HFF-Myc (cell line): ENCODE measurements around the gene ATG5.
A peak's percentile ranks its signal among the peaks of the same experiment; 100 is the strongest.
"Not testable (repeated sequence)": the region's sequence is repeated elsewhere in the genome, so short reads cannot be mapped to it uniquely, and the experiment has no call there.

Experiments used
- DNase-seq: peaks from one replicate; pipeline ENCODE4 v3.0.0-alpha.2; 2011; ENCODE audit warnings: low read depth; ENCODE audit errors: extremely low read depth
- H3K4me3 ChIP-seq: replicated peaks from 2 replicates; pipeline ENCODE4 v1.5.1; 2011; ENCODE audit warnings: low read depth, mild to moderate bottlenecking, control low read depth, low read length
- TF ChIP-seq, protein P1 (sequence below): IDR thresholded peaks from 2 replicates; pipeline ENCODE4 v1.5.1; 2012; ENCODE audit warnings: mild to moderate bottlenecking, low read depth, low read length, control low read depth; ENCODE audit errors: missing control alignments

ATG5 gene

DNA sequence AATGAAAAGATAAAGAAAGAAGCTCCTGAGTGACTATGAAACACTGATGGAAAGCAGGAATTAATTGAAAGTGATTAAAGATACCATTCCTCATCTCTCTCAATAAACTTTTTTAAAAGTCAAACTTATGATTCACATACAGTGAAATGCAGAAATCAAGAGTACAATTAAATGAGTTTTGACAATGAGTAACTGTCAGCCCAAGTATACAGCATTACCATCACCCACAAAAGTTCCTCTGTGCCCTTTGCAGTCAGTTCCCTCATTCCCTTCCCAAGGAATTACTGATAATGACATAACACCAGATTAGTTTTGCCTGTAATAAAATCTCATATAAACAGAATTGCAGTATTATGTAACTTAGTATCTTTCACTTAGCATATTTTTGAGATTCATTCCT, 44.5 kb downstream of the ATG5 start:
- no peak overlapping the region for H3K4me3 ChIP-seq
- TF ChIP-seq, protein P1, sequence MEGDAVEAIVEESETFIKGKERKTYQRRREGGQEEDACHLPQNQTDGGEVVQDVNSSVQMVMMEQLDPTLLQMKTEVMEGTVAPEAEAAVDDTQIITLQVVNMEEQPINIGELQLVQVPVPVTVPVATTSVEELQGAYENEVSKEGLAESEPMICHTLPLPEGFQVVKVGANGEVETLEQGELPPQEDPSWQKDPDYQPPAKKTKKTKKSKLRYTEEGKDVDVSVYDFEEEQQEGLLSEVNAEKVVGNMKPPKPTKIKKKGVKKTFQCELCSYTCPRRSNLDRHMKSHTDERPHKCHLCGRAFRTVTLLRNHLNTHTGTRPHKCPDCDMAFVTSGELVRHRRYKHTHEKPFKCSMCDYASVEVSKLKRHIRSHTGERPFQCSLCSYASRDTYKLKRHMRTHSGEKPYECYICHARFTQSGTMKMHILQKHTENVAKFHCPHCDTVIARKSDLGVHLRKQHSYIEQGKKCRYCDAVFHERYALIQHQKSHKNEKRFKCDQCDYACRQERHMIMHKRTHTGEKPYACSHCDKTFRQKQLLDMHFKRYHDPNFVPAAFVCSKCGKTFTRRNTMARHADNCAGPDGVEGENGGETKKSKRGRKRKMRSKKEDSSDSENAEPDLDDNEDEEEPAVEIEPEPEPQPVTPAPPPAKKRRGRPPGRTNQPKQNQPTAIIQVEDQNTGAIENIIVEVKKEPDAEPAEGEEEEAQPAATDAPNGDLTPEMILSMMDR = no peak
- DNase-seq = no peak

DNA sequence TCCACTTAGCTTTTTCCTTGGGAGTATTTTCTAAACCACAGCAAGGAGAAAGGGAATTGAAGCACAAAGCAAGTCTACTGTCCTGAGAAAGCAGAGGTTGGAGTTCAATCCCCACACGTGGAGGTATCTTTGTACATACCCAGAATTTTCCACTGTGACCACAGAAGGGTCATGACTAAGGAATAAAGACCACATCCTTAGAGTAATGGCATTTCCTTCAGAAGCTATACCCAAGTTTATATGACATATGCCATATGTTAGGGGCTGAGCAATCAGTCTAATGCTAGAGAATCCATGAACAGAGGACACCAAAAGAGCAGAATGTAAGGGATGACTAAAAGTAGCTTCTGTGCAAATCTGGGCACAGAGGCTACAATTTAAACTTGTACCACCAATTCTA, 46.4 kb downstream of the ATG5 start:
- TF ChIP-seq, protein P1 = no peak
- peak; percentile 32 for DNase-seq
- no peak overlapping the region for H3K4me3 ChIP-seq

DNA sequence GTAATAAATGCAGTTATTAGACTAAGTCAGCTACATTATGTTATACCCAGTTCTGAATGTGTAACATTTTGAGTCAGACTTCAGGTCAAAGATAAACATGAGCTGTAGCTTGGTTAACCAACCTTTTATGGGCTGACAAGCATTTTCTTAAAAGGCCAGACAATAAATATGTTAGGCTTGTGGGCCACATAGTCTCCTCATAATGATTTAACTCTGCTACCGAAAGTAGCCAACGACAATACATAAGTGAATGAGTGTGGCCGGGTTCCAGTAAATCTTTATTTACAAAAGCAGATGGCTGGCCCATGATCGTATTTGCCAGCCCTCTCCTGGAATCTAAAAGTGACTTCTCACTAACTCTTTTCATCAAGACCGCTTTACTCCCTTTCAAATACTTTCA, 49.9 kb downstream of the ATG5 start:
- DNase-seq = peak; percentile 52
- no peak overlapping the region for H3K4me3 ChIP-seq
- TF ChIP-seq, protein P1 = no peak

DNA sequence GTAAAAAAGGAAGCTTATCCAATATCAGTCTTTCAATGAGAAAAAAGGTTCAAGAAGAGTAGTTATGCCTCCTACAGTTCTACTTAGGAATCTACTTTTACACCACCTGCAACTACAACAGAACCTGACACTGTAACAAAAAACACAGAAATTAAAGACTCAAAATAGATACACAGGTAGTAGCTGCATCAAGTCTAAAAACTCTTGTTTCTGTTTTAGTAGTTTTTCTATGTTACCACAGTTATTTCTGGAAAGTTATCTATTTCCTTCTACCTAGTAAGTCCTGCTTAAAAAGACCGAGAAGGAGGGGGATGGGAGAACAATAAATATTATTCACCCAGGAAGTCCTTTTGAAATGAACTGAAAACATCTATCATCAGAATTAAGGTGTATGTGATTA, 52.5 kb downstream of the ATG5 start:
- H3K4me3 ChIP-seq = no peak overlapping the region
- no peak for DNase-seq
- TF ChIP-seq, protein P1 = no peak

DNA sequence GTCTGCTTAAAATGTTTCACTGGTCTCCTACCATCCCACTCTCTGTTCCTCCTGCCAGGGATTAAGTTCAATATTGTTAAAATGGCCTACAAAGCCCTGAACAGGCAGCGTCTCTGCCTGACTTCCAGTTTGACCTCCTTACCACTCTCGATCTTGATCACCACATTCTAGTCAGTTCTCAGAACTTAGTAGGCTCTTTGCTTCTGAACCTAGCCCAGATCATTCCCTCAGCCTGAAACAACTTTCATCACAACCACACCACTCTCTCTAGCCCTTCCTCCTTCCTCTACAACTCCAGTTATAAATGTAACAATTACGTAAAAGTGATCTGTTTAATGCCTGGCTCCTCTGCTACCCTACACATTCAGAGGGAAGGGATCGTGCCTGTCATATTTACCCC, 53.3 kb downstream of the ATG5 start:
- H3K4me3 ChIP-seq = no peak overlapping the region
- TF ChIP-seq, protein P1 = no peak
- no peak for DNase-seq

DNA sequence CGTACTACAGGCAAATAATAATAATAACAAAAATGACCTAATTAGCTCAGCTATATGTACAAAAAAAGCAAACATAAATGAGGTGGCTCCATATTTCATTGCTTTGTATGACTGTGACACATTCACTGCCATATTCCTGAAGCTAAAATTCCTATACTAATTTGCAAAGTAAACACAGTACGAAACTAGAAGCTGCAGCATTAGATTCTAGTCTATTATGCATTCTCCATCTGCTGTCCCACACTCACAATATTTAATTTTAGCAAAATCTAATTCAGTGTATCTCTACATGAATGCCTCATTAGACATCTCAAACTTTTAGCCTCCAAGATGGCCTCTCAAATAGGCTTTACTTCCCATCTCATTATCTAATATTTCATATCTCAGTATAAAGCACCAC, 55.1 kb downstream of the ATG5 start:
- TF ChIP-seq, protein P1 = no peak
- no peak overlapping the region for H3K4me3 ChIP-seq
- no peak for DNase-seq

DNA sequence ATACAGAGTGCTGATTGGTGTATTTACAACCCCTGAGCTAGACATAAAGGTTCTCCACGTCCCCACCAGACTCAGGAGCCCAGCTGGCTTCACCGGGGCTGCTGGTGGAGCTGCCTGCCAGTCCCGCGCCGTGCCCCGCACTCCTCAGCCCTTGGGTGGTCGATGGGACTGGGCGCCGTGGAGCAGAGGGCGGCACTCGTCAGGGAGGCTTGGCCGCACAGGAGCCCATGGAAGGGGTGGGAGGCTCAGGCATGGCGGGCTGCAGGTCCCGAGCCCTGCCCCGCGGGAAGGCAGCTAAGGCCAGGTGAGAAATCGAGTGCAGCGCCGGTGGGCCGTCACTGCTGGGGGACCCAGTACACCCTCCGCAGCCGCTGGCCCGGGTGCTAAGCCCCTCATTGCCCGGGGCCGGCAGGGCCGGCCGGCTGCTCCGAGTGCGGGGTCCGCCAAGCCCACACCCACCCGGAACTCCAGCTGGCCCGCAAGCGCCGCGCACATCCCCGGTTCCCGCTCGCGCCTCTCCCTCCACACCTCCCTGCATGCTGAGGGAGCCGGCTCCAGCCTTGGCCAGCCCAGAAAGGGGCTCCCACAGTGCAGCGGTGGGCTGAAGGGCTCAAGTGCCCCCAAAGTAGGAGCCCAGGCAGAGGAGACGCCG, 56.2 kb downstream of the ATG5 start:
- H3K4me3 ChIP-seq, DNase-seq: not testable (repeated sequence)

DNA sequence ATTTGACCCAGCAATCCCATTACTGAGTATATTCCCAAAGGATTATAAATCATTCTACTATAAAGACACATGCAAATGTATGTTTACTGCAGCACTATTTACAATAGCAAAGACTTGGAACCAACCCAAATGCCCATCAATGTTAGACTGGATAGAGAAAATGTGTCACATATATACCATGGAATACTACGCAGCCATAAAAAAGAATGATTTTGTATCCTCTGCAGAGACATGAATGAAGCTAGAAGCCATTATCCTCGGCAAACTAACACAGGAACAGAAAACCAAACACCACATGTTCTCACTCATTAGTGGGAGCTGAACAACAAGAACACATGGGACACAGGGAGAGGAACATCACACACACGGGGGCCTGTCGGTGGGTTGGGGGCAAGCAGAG, 57.1 kb downstream of the ATG5 start:
- not testable (repeated sequence) for DNase-seq

DNA sequence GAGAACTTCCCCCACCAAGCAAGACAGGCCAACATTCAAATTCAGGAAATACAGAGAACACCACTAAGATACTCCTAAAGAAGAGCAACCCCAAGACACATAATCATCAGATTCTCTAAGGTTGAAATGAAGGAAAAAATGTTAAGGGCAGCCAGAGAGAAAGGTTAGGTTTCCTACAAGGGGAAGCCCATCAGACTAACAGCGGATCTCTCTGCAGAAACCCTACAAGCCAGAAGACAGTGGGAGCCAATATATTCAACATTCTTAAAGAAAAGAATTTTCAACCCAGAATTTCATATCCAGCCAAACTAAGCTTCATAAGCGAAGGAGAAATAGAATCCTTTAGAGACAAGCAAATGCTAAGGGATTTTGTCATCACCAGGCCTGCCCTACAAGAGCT, 61.1 kb downstream of the ATG5 start:
- DNase-seq, H3K4me3 ChIP-seq: not testable (repeated sequence)

More for the DNA sequence above, 57.1 kb downstream of the ATG5 start:
- H3K4me3 ChIP-seq = not testable (repeated sequence)

DNA sequence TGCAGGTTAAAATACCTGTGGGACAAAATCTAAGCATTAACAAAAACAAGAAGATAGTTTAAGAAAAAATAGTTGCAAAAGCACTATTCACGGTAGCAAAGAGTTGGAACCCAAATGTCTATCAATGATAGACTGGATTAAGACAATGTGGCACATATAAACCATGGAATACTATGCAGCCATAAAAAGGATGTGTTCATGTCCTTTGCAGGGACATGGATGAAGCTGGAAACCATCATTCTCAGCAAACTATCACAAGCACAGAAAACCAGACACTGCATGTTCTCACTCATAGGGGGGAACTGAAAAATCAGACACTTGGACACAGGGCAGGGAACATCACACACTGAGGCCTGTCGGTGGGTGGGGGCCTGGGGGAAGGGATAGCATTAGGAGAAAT, 65.8 kb downstream of the ATG5 start:
- not testable (repeated sequence) for DNase-seq, H3K4me3 ChIP-seq
